Duodenal mucosa (tissue), 2 donors: ENCODE results near the gene JDP2.
"Not testable (repeated sequence)": the region's sequence is repeated elsewhere in the genome, so short reads cannot be mapped to it uniquely, and the experiment has no call there.

Source experiments
- H3K27ac ChIP-seq: one replicate; pipeline ENCODE4 v1.7.0; 2013; ENCODE audit warnings: low read depth, low read length
- H3K27me3 ChIP-seq, 2 donors: one replicate each; pipeline ENCODE4 v1.7.0; 2013; ENCODE audit warnings: low read length in 2 of 2, control low read depth in 1 of 2; ENCODE audit not compliant: insufficient read depth in 2 of 2, control insufficient read depth in 1 of 2
- H3K36me3 ChIP-seq, 2 donors: one replicate each; pipeline ENCODE4 v1.7.0; 2013; ENCODE audit warnings: low read length in 2 of 2, control low read depth in 1 of 2; ENCODE audit not compliant: insufficient read depth in 2 of 2, control insufficient read depth in 1 of 2
- H3K4me1 ChIP-seq, 2 donors: one replicate each; pipeline ENCODE4 v1.7.0; 2013; ENCODE audit warnings: low read length in 2 of 2, control low read depth in 1 of 2; ENCODE audit not compliant: insufficient read depth in 2 of 2, control insufficient read depth in 1 of 2
- H3K4me3 ChIP-seq, 2 donors: one replicate each; pipeline ENCODE4 v1.7.0; 2013; ENCODE audit warnings: low read length in 2 of 2, low read depth in 1 of 2
- H3K9ac ChIP-seq, 2 donors: one replicate each; pipeline ENCODE4 v1.7.0; 2013; ENCODE audit warnings: low read length in 2 of 2, low read depth in 1 of 2
- H3K9me3 ChIP-seq, 2 donors: one replicate each; pipeline ENCODE4 v1.7.0; 2013; ENCODE audit warnings: low read length in 2 of 2, control low read depth in 1 of 2; ENCODE audit not compliant: control insufficient read depth in 1 of 2

The JDP2 gene

DNA sequence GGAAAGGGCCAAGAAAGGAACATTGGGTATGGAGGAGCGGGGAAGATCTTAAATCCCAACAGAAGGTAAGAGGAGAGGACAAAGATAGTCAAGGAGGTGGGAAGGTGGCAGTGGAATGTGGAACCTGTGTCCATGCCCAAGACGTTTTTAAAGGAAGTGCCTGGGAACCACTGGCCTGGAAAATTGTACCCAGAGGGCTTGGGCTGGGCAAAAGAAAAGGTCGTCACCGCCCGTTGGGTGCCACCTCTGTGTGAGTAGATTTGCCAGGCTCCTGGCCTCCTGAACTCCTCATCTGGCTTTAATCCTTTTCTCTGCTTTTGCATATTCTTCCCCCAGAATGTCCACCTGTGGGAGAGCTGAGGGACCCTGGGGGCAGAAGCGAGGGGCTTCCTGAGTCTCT, 32.6 kb downstream of the JDP2 start:
- H3K36me3 ChIP-seq: peaks cover 12 to 37% of the 10 kb centered on the region in 2 donors
- H3K4me1 ChIP-seq: peaks cover 20 to 24% of the 10 kb centered on the region in 2 donors
- no peak overlapping the region for H3K9ac ChIP-seq
- H3K27ac ChIP-seq: no peak overlapping the region
- H3K9me3 ChIP-seq: no peaks in the 10 kb centered on the region
- H3K4me3 ChIP-seq: no peak overlapping the region
- H3K27me3 ChIP-seq: no peaks in the 10 kb centered on the region

GRCh38 chr14:75461303-75461702, 33.5 kb downstream of the JDP2 start:
- Histone ChIP-seq H3K27ac (no peak overlapping the region), H3K9ac (no peak overlapping the region), H3K4me1 (peaks cover 12 to 18% of the 10 kb centered on the region in 2 donors), H3K4me3 (no peak overlapping the region), H3K36me3 (peaks cover 12 to 33% of the 10 kb centered on the region in 2 donors), H3K9me3 (no peaks in the 10 kb centered on the region), H3K27me3 (no peaks in the 10 kb centered on the region)

DNA sequence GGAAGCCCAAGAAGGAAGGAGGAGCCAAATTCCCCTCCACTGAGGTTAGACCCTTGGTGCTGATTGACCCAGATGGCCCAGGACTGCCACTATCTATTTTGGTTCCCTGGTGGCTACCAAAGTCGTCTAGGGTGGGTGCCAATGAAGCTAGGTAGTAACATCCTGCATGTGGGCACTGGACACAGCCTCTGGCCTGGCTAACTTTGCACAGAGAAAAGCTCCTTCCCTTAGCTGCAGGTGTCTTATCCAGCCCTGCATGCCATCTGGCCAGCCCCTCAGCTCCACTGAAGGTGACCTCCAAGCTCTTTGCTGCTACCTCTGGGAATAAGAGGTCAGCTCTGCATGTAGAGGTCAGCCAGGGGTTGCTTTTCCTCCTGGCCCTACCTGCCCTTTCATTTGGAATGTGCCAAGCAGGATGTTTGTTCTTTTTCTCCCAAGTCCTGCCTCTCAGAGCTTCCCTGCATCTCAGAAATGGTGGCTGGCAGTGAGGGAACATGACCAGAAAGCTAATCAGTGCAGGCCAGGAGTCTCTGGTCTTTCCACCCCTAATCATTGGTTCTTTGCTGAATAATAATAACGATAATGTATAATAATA, 34.0 kb downstream of the JDP2 start:
- H3K27ac ChIP-seq: no peak overlapping the region
- H3K4me1 ChIP-seq: peaks cover 7 to 15% of the 10 kb centered on the region in 2 donors
- no peaks in the 10 kb centered on the region for H3K9me3 ChIP-seq
- no peak overlapping the region for H3K9ac ChIP-seq
- peaks cover 12 to 31% of the 10 kb centered on the region in 2 donors for H3K36me3 ChIP-seq
- no peaks in the 10 kb centered on the region for H3K27me3 ChIP-seq
- H3K4me3 ChIP-seq: no peak overlapping the region

DNA sequence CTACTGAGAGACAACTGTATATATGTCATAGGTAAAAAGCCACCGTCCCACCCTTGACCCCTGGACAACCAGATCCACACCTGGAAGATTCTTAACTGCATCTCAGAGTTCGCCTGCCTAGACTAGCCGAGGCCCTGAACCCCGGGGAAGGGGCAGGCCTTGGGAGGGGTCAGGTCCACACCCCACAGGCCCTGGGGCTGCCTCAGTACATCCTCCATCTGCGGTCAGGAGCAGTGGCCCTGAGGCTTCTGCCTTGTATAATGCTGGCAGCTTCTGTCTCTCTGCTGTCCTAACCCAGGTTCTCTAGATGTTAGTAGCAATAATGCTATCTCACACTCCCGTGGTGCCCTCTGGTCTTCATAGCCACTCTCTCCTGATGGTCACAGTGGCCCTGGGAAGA, 36.8 kb downstream of the JDP2 start:
- H3K27me3 ChIP-seq: no peaks in the 10 kb centered on the region
- peaks cover 15 to 48% of the 10 kb centered on the region in 2 donors for H3K36me3 ChIP-seq
- H3K4me3 ChIP-seq: no peak overlapping the region
- H3K27ac ChIP-seq: no peak overlapping the region
- peaks cover 0 to 2% of the 10 kb centered on the region in 2 donors for H3K4me1 ChIP-seq
- H3K9ac ChIP-seq: no peak overlapping the region
- no peaks in the 10 kb centered on the region for H3K9me3 ChIP-seq

- H3K27me3 ChIP-seq: no peaks in the 10 kb centered on the region
- H3K9me3 ChIP-seq: no peaks in the 10 kb centered on the region
- H3K9ac ChIP-seq: no peak overlapping the region
- no peaks in the 10 kb centered on the region for H3K4me1 ChIP-seq
- H3K36me3 ChIP-seq: peaks cover 32 to 64% of the 10 kb centered on the region in 2 donors
- H3K27ac ChIP-seq: no peak overlapping the region
- H3K4me3 ChIP-seq: no peak overlapping the region
Measured at GRCh38 chr14:75467763-75468162, 39.9 kb downstream of the JDP2 start.

GRCh38 chr14:75469164-75469563, 41.3 kb downstream of the JDP2 start:
- Histone ChIP-seq H3K27me3 (no peaks in the 10 kb centered on the region), H3K9ac (no peak overlapping the region), H3K9me3 (no peaks in the 10 kb centered on the region), H3K4me1 (peaks cover 0 to 6% of the 10 kb centered on the region in 2 donors), H3K36me3 (peaks cover 29 to 55% of the 10 kb centered on the region in 2 donors), H3K27ac (no peak overlapping the region), H3K4me3 (no peak overlapping the region)

DNA sequence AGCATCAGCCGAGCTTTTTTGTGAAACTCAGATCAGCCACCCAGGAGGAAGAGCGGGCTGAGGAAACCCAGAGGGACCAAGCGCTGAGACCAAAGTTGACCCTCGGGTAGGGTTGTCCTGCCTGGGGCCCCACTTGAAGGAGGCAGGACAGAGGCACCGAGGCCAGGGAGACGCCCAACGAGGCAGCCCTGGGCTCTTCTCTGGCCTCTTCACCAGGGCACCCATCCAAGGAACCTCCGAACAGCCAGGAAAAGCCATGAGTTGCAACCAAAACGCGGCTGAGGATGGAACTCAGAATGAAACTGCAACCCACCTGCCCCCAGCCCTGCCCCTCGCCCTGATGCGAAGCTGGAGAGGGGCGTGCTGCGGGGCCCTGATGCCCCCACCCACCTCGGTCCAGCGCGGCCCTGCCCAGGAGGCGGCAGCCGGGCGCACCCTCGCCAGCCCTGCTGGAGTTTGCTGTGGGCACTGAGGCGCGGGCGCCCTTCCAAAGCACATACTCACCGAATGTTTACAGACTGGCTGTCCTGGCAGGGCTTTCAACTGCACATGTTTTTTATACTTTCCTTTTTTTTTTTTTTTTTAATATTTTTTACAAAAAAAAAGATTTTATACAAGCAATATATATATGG, 41.9 kb downstream of the JDP2 start:
- Histone ChIP-seq H3K27ac (no peak overlapping the region), H3K4me3 (no peak overlapping the region), H3K9me3 (no peaks in the 10 kb centered on the region)

DNA sequence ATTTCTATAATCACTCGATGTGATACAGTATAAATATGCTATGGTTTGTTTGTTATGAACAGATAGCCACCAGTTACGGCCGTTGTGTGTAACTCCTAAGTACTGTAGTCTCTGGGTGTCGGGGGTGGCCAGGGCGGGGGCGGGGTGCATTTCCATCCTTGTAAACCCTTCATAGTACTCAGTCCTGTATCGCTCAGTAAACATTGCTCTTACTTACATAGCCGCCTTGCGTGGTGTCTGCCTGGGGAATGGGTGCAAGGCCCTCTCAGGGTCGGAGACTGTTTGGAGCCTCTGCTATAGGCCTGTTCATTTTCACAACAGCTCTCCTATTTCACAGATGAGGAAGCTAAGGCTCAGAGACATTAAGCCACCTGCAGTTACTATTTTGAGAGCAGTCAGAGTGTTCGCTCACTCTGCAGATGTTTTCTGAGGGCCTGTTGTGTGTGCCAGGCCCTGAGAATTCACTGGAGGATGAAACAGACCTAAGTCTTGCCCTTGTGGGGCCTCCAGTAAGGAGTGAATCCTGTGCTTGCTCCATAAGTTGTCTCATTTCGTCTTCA, 42.5 kb downstream of the JDP2 start:
- Histone ChIP-seq H3K27me3 (no peaks in the 10 kb centered on the region), H3K4me3 (no peak overlapping the region), H3K36me3 (peaks cover 30 to 52% of the 10 kb centered on the region in 2 donors), H3K9ac (no peak overlapping the region), H3K27ac (no peak overlapping the region), H3K9me3 (no peaks in the 10 kb centered on the region), H3K4me1 (peaks cover 0 to 8% of the 10 kb centered on the region in 2 donors)

More for the DNA sequence above, 41.9 kb downstream of the JDP2 start:
- no peaks in the 10 kb centered on the region for H3K27me3 ChIP-seq
- peaks cover 0 to 8% of the 10 kb centered on the region in 2 donors for H3K4me1 ChIP-seq
- H3K9ac ChIP-seq: no peak overlapping the region
- H3K36me3 ChIP-seq: peaks cover 29 to 50% of the 10 kb centered on the region in 2 donors

DNA sequence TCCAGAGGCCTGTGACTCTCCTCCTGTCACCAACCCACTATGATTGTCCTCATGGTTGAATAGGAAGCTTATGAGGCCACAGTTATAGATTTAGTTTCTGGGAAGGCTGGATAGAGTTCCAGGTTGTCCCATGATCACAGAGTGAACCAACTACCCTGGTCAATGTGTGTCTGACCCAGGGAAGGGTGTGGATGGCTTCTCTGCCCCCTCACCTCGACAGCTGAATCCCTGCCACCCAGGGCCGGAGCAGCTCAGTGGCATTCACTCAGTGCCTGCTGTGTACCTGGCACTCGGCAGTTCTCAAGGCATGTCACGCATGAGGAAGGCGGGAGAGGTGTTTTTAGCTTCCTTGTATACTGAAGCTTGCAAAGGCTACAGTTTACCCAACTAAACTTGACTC, 43.2 kb downstream of the JDP2 start:
- Histone ChIP-seq H3K27me3 (no peaks in the 10 kb centered on the region), H3K36me3 (peaks cover 32 to 53% of the 10 kb centered on the region in 2 donors), H3K9me3 (no peaks in the 10 kb centered on the region), H3K9ac (no peak overlapping the region), H3K4me3 (no peak overlapping the region), H3K27ac (no peak overlapping the region), H3K4me1 (peaks cover under 1 to 9% of the 10 kb centered on the region in 2 donors)

DNA sequence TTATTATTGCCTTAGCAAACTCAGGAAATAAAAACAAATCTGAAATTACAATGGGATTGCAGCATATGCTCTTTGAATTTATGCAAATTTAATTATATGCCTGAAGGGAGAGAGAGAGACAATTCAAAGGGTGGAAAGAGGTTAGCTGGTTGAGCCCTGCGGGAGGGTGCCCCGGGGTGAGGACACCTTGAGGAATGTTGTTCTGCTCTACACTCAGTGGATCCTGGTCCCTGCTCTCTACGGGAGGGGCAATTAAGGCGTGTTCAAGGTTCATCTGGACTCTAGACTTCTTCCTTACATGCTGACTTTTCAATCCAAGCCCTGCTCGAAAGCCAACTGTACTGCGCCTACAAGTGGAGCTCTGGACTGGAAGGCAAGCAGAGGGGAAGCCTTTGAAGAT, 46.3 kb downstream of the JDP2 start:
- H3K27ac ChIP-seq, H3K27me3 ChIP-seq, H3K4me3 ChIP-seq, H3K9me3 ChIP-seq, H3K9ac ChIP-seq: not testable (repeated sequence)
- Histone ChIP-seq H3K36me3 (peaks cover 36 to 43% of the 10 kb centered on the region in 2 donors), H3K4me1 (peaks cover 9 to 14% of the 10 kb centered on the region in 2 donors)
